WTC11 (cell line): ENCODE data around the gene GADL1. TPM values are rescaled to one million over a fixed set of nuclear protein-coding genes. Genes with fewer than 3 reads are reported as not detected.

Experiments
- ATAC-seq: fragments of 200-7000 bp; cut with Tn5 transposase; 2 replicates; pipeline ENCODE4 v1.10.0; 2021; ENCODE audit warnings: mild to moderate bottlenecking, moderate library complexity
- CTCF ChIA-PET: fragments of 300-600 bp; sonication (Branson Sonifier 250); formaldehyde crosslinking; loops from one replicate; lab custom pipeline; 2021; ENCODE audit warnings: antibody characterized with exemption; lab: Charles Lee
- POLR2A ChIA-PET: fragments of 350-600 bp; sonication (Branson Sonifier 250); formaldehyde crosslinking; loops from one replicate; lab custom pipeline; 2021; ENCODE audit warnings: antibody characterized with exemption; lab: Charles Lee
- DNase-seq: peaks from one replicate; pipeline ENCODE4 v3.0.0; 2021; ENCODE audit warnings: low spot score
- H3K27ac Mint-ChIP-seq: 2 replicates; pipeline ENCODE4 v1.8.0; 2021; ENCODE audit warnings: mixed read lengths
- H3K27me3 Mint-ChIP-seq: 2 replicates; pipeline ENCODE4 v1.8.0; 2021; ENCODE audit warnings: low read depth, mild to moderate bottlenecking, moderate library complexity, mixed read lengths
- H3K36me3 Mint-ChIP-seq: 2 replicates; pipeline ENCODE4 v1.8.0; 2021; ENCODE audit warnings: mixed read lengths
- H3K4me1 Mint-ChIP-seq: 2 replicates; pipeline ENCODE4 v1.8.0; 2022; ENCODE audit warnings: mixed read lengths
- H3K4me3 Mint-ChIP-seq: 2 replicates; pipeline ENCODE4 v1.8.0; 2021; ENCODE audit warnings: mild to moderate bottlenecking, moderate library complexity, mixed read lengths
- H3K9me3 Mint-ChIP-seq: 2 replicates; pipeline ENCODE4 v1.8.0; 2021; ENCODE audit warnings: mixed read lengths
- AFF4 ChIP-seq: sonication (generic); formaldehyde crosslinking; IDR thresholded peaks from 2 replicates; pipeline ENCODE4 v1.8.1; 2023; ENCODE audit warnings: mild to moderate bottlenecking, missing genetic modification reagents, borderline replicate concordance
- ATF3 ChIP-seq: sonication (generic); formaldehyde crosslinking; conservative IDR thresholded peaks from 2 replicates; pipeline ENCODE4 v1.8.1; 2022; ENCODE audit warnings: mild to moderate bottlenecking, missing genetic modification reagents
- ATF6 ChIP-seq: sonication (generic); formaldehyde crosslinking; IDR thresholded peaks from 2 replicates; pipeline ENCODE4 v1.8.1; 2023; ENCODE audit warnings: mild to moderate bottlenecking, missing genetic modification reagents
- CBFB ChIP-seq: sonication (generic); formaldehyde crosslinking; IDR thresholded peaks from 2 replicates; pipeline ENCODE4 v1.8.1; 2022; ENCODE audit warnings: mild to moderate bottlenecking, low read depth, missing genetic modification reagents
- CREB1 ChIP-seq: sonication (generic); formaldehyde crosslinking; IDR thresholded peaks from 2 replicates; pipeline ENCODE4 v1.8.0; 2023; ENCODE audit warnings: mild to moderate bottlenecking, missing genetic modification reagents
- CTCF ChIP-seq: fragments of 200-600 bp; IDR thresholded peaks from 2 replicates; pipeline ENCODE4 v1.8.0; 2022; ENCODE audit warnings: antibody characterized with exemption
- E2F4 ChIP-seq: sonication (generic); formaldehyde crosslinking; IDR thresholded peaks from 2 replicates; pipeline ENCODE4 v1.8.1; 2022; ENCODE audit warnings: low read depth, mild to moderate bottlenecking, moderate library complexity, missing genetic modification reagents, borderline replicate concordance
- ETV6 ChIP-seq: sonication (generic); formaldehyde crosslinking; IDR thresholded peaks from 2 replicates; pipeline ENCODE4 v1.8.1; 2022; ENCODE audit warnings: mild to moderate bottlenecking, missing genetic modification reagents
- FOXP1 ChIP-seq: sonication (generic); formaldehyde crosslinking; IDR thresholded peaks from 2 replicates; pipeline ENCODE4 v1.8.0; 2022; ENCODE audit warnings: missing genetic modification reagents, mild to moderate bottlenecking, moderate library complexity, borderline replicate concordance
- GRHL2 ChIP-seq: fragments of 250-450 bp; sonication (Bioruptor Pico); IDR thresholded peaks from 2 replicates; pipeline ENCODE4 v1.8.0; 2022; ENCODE audit warnings: mild to moderate bottlenecking, moderate library complexity; ENCODE audit not compliant: insufficient replicate concordance, severe bottlenecking
- IRF1 ChIP-seq: sonication (generic); formaldehyde crosslinking; IDR thresholded peaks from 2 replicates; pipeline ENCODE4 v1.8.0; 2023; ENCODE audit warnings: missing genetic modification reagents
- NR2C2 ChIP-seq: sonication (generic); formaldehyde crosslinking; IDR thresholded peaks from 2 replicates; pipeline ENCODE4 v1.8.0; 2022; ENCODE audit warnings: mild to moderate bottlenecking, missing genetic modification reagents
- PREB ChIP-seq: sonication (generic); formaldehyde crosslinking; IDR thresholded peaks from 2 replicates; pipeline ENCODE4 v1.8.1; 2022; ENCODE audit warnings: mild to moderate bottlenecking, missing genetic modification reagents, moderate library complexity, borderline replicate concordance
- ZMAT4 ChIP-seq: fragments of 250-450 bp; sonication (Bioruptor Pico); IDR thresholded peaks from 2 replicates; pipeline ENCODE4 v1.9.0; 2021; ENCODE audit warnings: mild to moderate bottlenecking
- ZNF219 ChIP-seq: sonication (generic); formaldehyde crosslinking; IDR thresholded peaks from 2 replicates; pipeline ENCODE4 v1.8.0; 2023; ENCODE audit warnings: missing genetic modification reagents, mild to moderate bottlenecking, borderline replicate concordance
- ZNF317 ChIP-seq: sonication (generic); formaldehyde crosslinking; IDR thresholded peaks from 2 replicates; pipeline ENCODE4 v1.8.1; 2023; ENCODE audit warnings: low read depth, mild to moderate bottlenecking, moderate library complexity, missing genetic modification reagents, borderline replicate concordance
- ZNF416 ChIP-seq: fragments of 250-450 bp; sonication (Bioruptor Pico); IDR thresholded peaks from 2 replicates; pipeline ENCODE4 v1.9.0; 2021; ENCODE audit warnings: mild to moderate bottlenecking, inconsistent platforms
- ZNF423 ChIP-seq: fragments of 250-450 bp; sonication (Bioruptor Pico); IDR thresholded peaks from 2 replicates; pipeline ENCODE4 v2.1.2; 2022; ENCODE audit warnings: mild to moderate bottlenecking, moderate library complexity
- ZSCAN18 ChIP-seq: fragments of 250-450 bp; sonication (Bioruptor Pico); IDR thresholded peaks from 2 replicates; pipeline ENCODE4 v2.1.2; 2022; ENCODE audit warnings: mild to moderate bottlenecking, moderate library complexity
- total RNA-seq: library from RNA; stranded (reverse); gene quantifications from 3 replicates; pipeline ENCODE4 v1.2.3, GENCODE V29; 2021

The GADL1 gene
- total RNA-seq, 1 experiment from 2014 or later: 0.15 TPM

- Mint-ChIP-seq H3K27ac (peak overlapping the region; percentile 47; the same call in 1 of the 2 replicates), H3K4me3 (no peak overlapping the region), H3K4me1 (peaks cover 43% of the 10 kb centered on the region), H3K9me3 (no peaks in the 10 kb centered on the region), H3K36me3 (peaks cover 29% of the 10 kb centered on the region), H3K27me3 (no peaks in the 10 kb centered on the region)
- DNase-seq: no peak
- no peak for ATAC-seq
- ChIA-PET CTCF (no interaction called here), POLR2A (no interaction called here)
- TF ChIP-seq ZMAT4 (CRISPR knock-in tag) (no peak), ZNF416 (CRISPR knock-in tag) (no peak), CTCF (no peak), ATF3 (no peak), ZNF423 (CRISPR knock-in tag) (no peak), ZNF219 (CRISPR knock-in tag) (no peak), IRF1 (CRISPR knock-in tag) (no peak), NR2C2 (CRISPR knock-in tag) (no peak), FOXP1 (no peak), ETV6 (no peak), PREB (CRISPR knock-in tag) (no peak), ZSCAN18 (CRISPR knock-in tag) (no peak), CREB1 (CRISPR knock-in tag) (no peak), ZNF317 (CRISPR knock-in tag) (no peak), CBFB (no peak), GRHL2 (CRISPR knock-in tag) (no peak), E2F4 (CRISPR knock-in tag) (no peak), ATF6 (CRISPR knock-in tag) (no peak), AFF4 (no peak)
Observed at GRCh38 chr3:30683769-30684168, 210.7 kb downstream of the GADL1 start.
